NOMO-1 treated with DMSO at 0.1 percent for 48 hours (cell line): Measurements from ENCODE around the gene CLMP.
"Not testable (repeated sequence)": the region's sequence is repeated elsewhere in the genome, so short reads cannot be mapped to it uniquely, and the experiment has no call there.

Source experiments
- DNase-seq: peaks from one replicate; lab custom pipeline; 2025; ENCODE audit not compliant: unreplicated experiment; lab: John Stamatoyannopoulos, UW

The CLMP gene

DNA sequence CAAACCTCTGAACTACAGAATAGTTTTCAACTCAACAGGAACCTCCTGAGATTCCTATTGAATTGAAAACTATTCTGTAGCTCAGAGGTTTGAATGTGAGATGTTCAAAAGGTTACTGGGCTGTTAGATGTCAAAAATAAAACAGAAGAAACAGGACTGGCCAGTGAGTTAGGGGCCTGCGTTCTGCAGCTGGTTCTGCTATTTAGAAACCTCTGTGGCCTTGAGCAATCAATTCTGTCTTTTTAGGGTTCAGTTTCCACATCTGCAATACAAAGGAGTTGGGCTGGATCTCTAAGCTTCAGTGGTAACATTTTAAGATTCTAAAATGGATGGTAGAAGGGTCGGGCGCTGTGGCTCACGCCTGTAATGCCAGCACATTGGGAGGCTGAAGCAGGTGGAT, 55.8 kb downstream of the CLMP start:
- DNase-seq: peak; percentile 23

DNA sequence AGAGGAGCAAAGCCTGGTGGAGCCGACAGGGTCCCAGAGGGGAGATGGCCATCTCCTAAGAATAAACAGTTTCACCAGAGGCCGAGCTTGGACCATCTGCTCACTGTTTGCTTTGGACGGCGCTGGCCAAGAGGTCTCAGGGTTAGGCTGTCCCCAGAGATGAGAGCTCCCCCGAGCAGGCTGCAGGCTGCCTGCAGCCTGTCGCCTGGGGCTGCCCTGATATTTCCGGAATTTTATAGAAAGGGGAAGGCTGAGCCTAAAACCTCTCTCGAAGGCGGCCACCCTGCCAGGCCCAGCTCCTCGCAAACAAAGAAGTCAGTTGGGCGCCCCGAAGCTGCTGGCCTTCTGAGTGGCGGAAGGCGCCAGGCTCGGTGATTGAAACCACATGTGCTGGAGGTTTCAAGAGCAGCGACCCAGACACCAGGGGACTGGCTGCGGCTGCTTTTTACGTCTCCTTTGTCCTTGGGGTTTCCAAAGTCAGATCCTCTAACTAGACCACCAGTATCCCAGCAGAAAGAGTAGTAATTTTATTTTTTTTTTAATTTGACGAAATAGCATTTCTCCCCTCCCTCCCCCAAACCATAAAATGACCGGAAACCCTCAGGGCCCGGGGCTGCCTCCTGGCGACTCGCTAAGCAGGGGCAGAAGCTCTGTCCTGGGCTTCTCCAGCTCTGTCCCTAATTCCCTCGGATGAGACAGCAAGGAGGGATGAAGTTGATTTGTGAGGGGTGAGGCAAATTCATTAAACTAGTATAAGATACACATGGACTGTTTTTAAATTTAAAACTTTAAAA, 57.4 kb downstream of the CLMP start:
- DNase-seq: peak; percentile 76

DNA sequence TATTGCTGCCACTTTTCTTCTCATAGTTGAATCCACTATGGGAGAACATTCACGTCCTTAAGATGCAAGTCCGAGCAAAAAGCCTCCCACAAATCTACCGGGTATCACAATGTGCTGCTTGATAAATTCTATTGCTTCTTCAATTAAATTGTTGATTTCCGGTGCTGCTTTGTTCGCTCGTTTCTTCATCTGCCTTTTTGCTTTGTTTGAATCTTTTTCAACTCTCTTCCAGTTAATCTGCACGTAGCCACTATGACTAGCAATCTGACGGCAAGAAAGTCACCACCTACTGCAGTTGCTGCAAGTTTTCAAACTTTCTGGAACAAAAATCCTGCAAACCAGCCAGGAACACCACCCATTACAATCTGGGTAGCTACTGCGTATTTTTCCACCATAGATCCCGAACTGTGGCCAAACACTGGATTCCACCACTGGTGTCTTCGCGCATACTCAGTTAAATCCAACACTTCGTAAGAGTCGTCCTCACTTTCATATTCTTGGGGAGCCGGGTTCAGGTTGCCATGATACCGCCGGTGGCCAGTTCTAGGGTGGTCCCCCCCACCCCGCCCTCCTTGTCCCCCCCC, 59.1 kb downstream of the CLMP start:
- no peak for DNase-seq

DNA sequence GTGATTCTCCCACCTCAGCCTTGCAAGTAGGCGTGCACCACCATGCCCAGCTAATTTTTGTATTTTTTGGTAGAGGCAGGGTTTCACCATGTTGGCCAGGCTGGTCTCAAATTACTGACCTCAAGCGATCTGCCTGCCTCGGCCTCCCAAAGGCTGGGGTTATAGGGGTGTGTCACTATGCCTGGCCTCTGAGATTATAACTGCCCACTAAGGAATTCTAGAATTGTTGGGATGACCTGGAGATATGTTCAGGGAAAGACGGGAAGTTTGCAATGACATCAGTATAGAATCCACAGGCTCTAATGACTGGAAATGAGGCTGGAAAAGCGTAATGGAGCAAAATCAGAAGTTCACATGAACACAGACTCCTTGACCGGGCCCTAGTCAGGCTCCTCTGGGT, 62.2 kb downstream of the CLMP start:
- no peak for DNase-seq

DNA sequence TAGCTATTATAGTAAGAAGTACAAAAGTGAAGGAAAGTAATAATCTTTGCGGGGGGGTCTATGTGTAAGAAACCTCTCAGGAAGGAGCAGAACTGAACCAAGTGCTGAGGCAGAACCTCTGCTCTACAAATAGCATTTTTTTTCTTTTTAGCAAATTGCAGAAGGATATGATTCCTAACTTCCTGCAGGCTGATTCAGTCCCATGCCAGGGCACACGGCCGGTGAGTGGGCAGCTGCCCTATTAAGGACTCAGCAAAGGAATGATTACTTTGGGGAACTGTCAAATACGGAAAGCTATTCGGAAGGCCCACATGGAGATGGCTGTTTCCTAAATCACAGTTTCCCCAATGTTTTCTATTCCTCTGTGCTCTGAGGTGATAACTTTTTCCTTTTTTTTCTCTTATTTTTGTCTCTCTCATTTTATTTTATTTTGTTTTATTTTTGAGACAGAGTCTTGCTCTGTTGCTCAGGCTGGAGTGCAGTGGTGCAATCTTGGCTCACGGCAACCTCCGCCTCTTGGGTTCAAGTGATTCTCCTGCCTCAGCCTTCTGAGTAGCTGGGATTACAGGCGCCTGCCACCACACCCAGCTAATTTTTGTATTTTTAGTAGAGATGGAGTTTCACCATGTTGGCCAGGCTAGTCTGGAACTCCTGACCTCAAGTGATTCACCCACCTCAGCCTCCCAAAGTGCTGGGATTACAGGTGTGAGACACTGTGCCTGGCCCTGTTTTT, 62.8 kb downstream of the CLMP start:
- DNase-seq: not testable (repeated sequence)

DNA sequence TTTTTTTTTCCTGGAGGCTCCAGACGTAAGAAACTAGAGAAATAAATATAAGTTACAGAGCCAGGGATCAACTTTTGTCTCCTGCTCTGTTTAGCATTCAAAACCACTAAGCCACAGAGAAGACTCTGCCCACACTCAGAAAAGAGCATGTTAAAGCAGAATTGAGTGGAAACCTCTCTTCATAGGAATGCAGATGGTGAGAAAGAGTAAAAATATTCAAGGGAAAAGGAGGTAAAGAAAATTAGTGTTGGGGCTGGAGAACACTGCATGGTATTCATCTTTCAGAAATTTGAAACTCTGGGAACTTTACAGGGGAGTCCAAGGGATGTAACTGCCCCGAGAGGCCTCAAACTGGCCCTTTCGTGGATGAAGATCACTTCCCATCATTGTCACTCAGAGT, 65.1 kb downstream of the CLMP start:
- no peak for DNase-seq

DNA sequence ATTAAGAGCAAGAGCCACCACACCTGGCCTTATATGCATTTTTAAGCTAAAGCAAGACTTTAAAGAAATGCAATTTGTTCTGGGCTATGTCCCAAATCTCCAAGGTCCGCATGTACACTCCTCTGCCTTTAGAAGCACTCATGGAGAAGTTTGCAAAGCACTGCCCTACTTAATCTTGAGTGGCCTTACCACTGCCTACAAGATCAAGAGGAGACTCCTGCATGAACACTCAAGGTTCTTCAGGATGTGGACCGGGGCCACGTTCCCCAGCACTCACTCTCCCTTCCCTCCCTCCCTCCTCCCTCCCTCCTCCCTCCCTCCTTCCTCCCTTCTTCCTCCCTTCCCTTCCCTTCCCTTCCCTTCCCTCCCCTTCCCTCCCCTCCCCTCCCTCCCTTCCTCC, 69.9 kb downstream of the CLMP start:
- DNase-seq: no peak

DNA sequence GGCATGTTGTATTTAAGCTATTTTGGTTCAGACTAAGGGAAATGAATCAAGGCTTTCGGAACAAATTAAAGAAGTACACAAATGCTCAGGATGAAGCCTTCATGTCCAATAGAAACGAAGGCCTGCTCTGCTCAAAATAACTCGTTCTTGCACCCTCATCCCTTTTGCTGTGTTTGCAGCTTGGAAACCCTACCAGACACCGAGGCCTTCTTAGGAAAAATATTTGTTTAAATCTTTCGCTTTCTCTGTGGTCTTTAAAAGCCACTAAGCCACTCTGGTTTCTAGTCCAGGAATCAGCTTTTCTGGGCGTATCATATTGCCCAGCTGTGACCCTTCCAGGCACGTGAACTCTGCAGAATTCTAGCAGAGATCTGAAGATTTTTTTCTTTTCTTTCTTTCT, 72.2 kb downstream of the CLMP start:
- DNase-seq: no peak

DNA sequence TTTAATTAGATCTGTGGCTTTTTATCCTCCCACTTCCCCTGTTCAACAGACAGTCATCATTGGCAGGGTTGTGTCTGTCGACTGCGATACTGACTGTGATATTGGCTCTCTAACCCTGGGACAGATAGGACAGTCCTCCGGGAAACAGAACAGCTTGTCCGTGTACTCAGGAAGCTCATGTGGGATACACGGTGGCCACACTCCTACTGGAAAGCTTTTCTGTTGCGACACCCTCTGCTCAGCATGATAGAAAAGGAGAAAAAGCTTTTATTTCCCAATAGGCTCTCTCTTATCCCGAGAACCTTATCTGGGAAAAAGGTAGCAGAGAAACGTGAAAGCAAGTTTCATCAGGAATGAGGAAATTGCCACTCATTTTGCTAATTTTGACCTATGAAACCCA, 72.7 kb downstream of the CLMP start:
- peak; percentile 40 for DNase-seq

DNA sequence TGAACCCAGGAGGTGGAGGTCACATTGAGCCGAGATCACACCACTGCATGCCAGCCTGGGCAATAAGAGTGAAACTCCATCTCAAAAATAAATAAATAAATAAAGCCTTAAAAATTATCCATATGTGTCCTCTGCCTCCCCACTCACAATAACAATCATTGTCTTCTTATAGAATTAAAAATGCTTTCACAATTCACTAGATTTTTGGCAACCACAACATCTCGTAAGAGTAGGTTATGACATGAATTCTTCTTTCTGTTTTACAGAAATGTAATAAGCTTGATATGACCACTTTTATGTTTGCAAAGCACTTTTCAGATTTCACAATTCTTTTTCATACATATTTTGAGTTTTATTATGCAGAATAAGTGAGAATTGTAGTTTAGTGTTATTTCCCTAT, 78.6 kb downstream of the CLMP start:
- no peak for DNase-seq

DNA sequence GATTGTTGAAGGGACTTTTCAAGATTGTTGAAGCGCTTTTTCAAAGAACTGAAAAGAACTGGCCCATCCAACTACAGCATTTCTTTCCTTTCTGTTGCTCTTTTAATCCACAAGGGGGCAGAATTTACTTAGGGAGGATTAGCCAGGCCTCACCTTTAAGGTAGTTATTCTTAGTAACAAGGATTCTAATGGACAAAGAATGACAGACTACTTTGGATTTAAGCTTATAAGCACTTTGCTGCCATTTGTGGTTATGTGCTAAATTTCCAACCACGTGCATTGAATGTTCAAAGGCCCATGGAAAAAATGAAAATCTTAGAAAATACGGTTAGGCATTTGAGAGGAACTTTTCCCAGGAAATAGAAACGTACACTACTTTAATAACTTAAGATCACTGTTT, 83.6 kb downstream of the CLMP start:
- peak; percentile 58 for DNase-seq

DNA sequence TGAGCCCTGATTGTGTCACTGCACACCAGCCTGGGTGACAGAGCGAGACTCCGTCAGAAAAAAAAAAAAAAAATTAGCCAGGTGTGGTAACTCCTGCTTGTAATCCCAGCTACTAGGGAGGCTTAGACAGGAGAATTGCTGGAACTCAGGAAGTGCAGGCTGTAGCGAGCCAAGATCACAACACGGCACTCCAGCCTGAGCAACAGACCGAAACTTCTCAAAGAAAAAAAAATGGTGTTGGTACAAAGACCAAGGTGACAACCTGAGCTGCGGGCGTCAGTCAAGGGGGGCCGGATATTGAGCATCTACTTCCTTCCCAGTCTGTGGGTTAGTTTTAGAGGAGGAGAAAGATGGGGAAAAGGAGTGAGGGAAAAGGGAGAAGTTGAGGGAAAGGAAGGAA, 84.7 kb downstream of the CLMP start:
- DNase-seq: no peak

DNA sequence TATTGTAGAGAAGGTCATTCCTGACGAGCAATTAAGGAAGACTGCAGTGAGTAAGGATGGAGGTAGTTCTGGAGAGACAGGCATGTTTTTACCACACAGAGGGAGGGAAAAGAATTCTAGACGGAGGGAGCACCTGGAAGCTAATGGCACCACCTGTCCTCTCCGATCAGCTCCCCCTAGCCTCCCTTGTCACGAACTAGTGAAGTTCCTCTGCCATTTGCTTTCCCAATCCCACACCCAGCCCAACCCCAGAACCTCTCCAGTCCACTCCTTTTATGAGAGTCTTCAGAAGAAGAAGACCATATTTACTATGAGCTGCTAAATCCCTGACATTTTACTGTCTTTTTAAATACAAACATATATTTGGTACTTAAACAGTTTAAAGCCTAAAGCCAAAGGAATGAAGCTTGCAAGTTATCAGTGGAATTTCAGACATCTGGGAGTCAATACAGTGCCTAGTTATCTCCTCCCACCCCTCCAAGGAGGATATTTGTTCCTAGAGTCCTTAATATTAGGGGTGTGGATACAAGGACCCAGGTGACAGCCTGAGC, 87.0 kb downstream of the CLMP start:
- DNase-seq: no peak

DNA sequence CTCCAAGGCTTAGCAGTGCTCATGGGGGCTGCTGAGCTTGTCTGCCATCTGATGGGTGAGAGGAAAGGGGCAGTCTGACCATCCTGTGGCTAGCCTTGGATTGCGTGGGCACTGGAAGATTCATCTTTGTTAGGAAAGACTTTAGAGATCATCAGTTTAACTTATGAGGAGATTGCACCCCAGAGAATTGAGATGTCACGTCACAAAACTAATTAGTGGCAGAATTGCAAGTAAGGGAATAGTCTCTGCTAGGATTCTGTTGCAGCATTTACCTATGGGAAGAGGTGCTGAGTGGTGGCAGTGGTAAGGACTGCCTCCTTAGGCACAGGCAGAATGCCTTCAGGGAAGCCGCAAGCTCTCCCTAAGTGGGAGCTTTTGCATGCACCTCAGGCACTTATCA, 90.4 kb downstream of the CLMP start:
- no peak for DNase-seq

DNA sequence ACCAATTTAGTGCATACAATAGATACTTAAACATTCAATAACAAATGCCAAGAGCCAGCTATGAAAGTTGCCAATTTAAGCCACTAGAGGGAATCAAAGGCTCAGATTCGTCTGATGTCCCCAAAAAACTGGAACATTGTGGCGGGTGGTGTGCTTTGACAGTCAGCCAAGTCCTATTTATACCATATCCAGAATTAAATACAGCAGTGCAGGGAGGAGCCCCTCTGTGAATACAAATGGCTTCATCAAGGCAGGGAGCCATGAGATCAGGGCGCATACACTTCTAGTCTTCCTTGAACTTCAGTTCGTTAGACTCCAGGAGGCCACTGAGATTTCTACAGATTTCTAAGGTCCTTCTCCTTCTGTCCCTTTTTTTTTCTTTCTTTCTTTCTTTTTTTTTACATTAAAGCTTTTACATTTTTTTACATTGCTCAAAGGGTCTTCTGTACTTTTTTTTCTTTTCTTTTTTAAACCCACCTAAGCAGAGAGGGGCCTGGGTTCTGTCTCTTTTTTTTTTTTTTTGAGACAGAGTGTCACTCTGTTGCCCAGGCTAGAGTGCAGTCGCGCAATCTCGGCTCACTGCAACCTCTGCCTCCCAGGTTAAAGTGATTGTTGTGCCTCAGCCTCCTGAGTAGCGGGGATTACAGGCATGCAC, 91.6 kb downstream of the CLMP start:
- peak; percentile 66 for DNase-seq

DNA sequence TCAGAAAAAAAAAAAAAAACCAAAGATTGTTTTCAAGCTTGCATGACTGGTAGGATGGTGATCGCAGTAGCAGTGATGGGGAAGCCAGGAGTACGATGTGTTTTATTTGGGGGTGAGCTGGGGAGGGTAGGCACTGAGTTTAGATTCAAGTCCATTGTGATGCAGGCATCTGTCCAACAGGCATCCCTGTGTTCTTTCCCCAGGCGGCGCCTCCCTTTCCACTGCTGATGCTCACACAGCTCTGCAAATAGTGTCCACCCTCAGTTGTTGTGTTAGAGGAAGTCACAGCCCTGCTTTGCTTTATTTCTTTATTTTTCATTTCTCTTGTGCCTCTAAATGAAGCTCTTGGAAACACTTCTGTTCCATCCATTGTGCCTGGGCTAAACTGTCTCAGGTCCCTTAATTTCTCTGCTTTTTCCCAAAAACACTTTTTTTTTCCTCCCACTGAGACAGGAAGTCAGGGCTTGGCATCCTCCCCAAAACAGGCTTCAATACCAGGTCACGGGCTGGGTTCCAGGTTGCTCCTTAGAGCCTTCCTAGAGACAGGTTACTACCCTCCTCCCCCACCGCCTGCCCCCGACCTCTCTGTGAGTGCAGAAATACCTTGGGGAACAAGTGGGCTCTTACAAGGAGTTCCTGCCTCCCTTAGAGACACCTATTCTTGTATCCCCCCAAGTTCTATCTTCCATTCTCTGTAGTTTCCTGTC, 94.5 kb downstream of the CLMP start:
- no peak for DNase-seq

DNA sequence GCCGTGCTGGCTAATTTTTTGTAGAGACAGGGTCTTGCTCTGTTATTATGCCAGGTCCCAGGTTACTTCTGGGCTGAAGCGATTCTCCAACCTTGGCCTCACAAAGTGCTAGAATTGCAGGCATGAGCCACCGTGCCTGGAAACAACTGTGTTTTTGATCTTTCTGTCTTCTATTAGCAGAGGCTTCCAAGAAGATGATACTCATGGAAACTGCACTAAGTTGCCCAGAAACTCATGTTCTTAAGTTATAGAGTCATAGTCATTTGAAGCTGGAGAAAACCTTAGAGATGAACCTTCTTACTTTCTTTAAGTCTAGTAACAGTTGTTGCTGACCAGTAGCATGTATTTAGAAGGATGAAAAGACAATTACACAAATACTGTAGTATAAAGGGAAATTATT, 96.1 kb downstream of the CLMP start:
- no peak for DNase-seq

DNA sequence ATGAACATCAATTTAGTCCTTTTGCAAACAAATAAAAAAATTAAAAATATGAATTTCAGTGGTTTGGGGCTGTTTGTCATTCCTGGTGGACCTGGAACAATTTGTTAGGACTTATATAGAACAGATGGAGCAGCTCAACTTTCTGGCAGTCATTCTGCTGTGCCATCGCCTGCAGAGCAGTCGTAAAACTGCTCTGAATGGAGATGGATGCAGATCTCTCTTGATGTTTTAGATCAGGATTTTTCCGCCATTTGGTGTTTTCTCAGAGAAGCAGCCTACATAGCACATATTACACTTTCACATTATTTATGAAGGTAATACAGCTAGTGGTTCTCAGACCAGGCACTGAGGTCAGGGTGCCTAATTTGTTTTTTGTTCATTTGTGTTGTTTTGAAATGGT, 101.3 kb downstream of the CLMP start:
- DNase-seq: no peak

DNA sequence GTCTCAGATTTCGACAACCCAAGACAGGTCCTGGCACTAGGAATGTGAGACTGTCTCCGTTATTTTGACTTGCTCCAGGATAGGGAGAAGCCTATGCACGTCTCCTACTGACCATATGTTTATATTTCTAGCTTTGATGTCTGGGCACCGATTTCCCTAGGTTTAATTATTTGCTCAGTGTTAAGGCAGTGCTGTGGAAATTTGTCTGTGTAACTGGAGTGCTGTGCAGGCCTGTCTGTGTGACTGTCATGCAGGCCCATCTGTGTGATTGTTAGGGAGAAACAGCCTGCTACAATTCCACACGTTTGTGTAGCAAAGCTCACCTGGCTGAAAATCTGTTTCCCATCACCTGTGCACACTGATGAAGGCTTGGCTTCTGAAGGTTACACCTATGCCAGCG, 103.5 kb downstream of the CLMP start:
- no peak for DNase-seq

DNA sequence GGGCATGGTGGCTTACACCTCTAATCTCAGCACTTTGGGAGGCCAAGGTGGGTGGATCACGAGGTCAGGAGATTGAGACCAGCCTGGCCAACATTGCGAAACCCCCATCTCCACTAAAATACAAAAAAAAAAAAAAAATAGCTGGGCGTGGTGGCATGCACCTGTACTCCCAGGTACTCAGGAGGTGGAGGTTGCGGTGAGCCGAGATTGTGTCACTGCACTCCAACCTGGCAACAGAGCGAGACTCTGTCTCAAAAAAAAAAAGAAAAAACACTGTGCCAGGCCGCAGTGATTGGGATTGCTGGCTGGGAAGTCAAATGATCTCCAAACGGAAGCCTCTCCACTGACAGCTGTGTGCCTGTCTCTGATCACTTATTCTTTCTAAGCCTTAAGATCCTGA, 104.9 kb downstream of the CLMP start:
- DNase-seq: not testable (repeated sequence)

DNA sequence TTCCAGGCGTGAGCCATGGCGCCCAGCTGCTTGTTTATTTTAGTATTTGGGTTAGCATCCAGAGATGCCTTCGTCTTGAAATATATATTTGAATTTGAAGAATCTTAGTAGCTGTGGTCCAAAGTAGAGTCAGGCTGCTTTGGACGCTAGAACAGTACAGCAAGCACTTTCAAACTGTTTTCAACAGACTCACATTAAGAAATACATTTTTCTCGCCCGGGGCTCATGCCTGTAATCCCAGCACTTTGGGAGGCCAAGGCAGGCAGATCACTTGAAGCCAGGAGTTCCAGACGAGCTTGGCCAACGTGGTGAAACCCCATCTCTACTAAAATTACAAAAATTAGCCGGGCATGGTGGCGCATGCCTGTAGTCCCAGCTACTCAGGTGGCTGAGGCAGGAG, 106.2 kb downstream of the CLMP start:
- not testable (repeated sequence) for DNase-seq
